ENCODE results near the gene AQP2.

AQP2 gene

GRCh38 chr12:49950273-49951251 is at the start of gene AQP2:
AQP2 (plus strand) TSS chr12:49950737; CDS start chr12:49950831, 94 bp downstream.
- no peak for DNase-seq (ENCODE audit: low spot score)

GRCh38 chr12:49901026-49901425 is 49.5 kb upstream of the AQP2 start:
- no peak for DNase-seq (ENCODE audit: low spot score)

GRCh38 chr12:49901986-49902385 is 48.6 kb upstream of the AQP2 start:
- DNase-seq (ENCODE audit: low spot score): no peak

GRCh38 chr12:49902399-49903350 is 47.9 kb upstream of the AQP2 start:
- no peak for DNase-seq (ENCODE audit: low spot score)

GRCh38 chr12:49903351-49903699 is 47.2 kb upstream of the AQP2 start:
- DNase-seq (ENCODE audit: low spot score): no peak

GRCh38 chr12:49903700-49904423 is 46.7 kb upstream of the AQP2 start, which contains the start of gene FAIM2:
FAIM2 (minus strand) TSS chr12:49903900; CDS start chr12:49903792, 108 bp downstream.
- DNase-seq (ENCODE audit: low spot score): no peak

GRCh38 chr12:49904601-49905000 is 45.9 kb upstream of the AQP2 start:
- DNase-seq (ENCODE audit: low spot score): no peak

GRCh38 chr12:49905718-49906314 is 44.7 kb upstream of the AQP2 start:
- no peak for DNase-seq (ENCODE audit: low spot score)

- DNase-seq (ENCODE audit: low spot score): no peak
These were observed 43.2 kb upstream of the AQP2 start for GRCh38 chr12:49907352-49907751.

GRCh38 chr12:49909356-49909755 is 41.2 kb upstream of the AQP2 start:
- DNase-seq (ENCODE audit: low spot score): no peak

- no peak for DNase-seq (ENCODE audit: low spot score)
These were observed 40.7 kb upstream of the AQP2 start for GRCh38 chr12:49909826-49910225.

- DNase-seq (ENCODE audit: low spot score): no peak
These were observed 40.0 kb upstream of the AQP2 start for GRCh38 chr12:49910331-49911212.

GRCh38 chr12:49911213-49911605 is 39.3 kb upstream of the AQP2 start:
- DNase-seq (ENCODE audit: low spot score): no peak

GRCh38 chr12:49912345-49913255 is 37.9 kb upstream of the AQP2 start:
- no peak for DNase-seq (ENCODE audit: low spot score)

GRCh38 chr12:49916129-49916919 is 34.2 kb upstream of the AQP2 start:
- DNase-seq (ENCODE audit: low spot score): no peak

- no peak for DNase-seq (ENCODE audit: low spot score)
These were observed 33.3 kb upstream of the AQP2 start for GRCh38 chr12:49917166-49917787.

GRCh38 chr12:49917788-49918173 is 32.8 kb upstream of the AQP2 start:
- no peak for DNase-seq (ENCODE audit: low spot score)
